DMS79 treated with DMSO at 0.1 percent for 48 hours (cell line): ENCODE results near the gene VEGFD.
"Not testable (repeated sequence)": the region's sequence is repeated elsewhere in the genome, so short reads cannot be mapped to it uniquely, and the experiment has no call there.

ENCODE experiments used
- DNase-seq: peaks from one replicate; lab custom pipeline; 2025; lab: John Stamatoyannopoulos, UW

Gene VEGFD

GRCh38 chrX:15358533-15358932, 25.7 kb downstream of the VEGFD start:
- no peak for DNase-seq

DNA sequence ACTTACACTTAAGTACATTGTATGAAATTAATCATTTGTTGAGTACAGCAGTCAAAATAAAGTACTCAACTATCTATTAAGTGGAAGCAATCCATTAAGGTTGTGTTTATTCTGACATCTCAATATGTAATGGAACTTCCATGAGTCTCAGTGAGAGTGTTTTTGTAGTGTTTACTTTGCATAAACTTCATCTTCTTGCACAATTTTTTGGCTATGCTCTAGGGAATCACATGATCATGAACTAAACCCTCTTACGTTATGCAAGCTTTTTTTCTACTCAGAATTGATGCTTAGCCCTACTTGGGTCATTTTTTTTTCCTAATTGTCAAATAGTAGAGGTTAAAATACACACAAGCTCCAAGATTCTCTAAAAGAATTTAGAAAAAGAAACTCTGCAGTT, 27.8 kb downstream of the VEGFD start:
- peak; percentile 1 for DNase-seq

- DNase-seq: no peak
These were observed 33.8 kb downstream of the VEGFD start for GRCh38 chrX:15350329-15350996.

DNA sequence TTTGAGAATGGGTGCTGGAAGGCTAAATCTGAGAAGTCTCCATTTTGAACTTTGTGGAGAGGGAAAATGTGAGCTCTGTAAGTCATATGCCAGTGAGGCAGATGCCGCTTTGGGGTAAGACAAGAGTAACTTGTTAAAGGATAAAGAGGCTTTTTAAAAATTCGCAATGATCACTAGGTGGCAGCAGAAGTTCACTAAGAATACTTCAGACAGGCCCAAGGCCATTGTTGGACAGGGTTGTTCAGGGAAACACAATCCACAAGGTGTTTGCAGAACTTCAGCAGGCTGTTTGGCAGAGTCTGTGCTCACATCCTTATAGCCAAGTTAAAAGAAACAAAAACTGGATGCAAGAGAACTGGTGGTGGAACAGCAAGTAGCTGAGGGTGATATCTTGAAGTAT, 35.2 kb downstream of the VEGFD start:
- peak; percentile 11 for DNase-seq

- no peak for DNase-seq
These were observed 38.2 kb downstream of the VEGFD start for GRCh38 chrX:15345976-15346375.

DNA sequence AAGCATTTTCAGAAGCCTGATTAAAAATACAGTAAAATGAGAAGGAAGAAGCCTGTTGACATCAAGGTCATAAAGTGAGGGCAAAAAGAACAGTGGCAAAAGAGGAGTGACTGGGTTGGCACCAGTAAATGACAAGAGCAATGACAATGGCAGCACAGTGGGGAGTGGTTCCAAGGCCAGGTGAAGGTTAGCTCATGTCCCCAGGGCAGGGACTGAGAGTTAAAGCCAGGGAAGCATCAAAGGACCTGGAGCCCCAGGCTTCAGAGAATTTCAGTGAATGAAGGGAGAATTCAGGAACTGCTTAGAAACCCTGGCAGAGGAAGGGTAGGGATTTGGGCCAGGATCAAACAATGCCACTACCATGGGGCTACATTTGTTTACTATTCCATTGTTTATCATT, 40.1 kb downstream of the VEGFD start:
- no peak for DNase-seq

- no peak for DNase-seq
These were observed 41.1 kb downstream of the VEGFD start for GRCh38 chrX:15343075-15343476.

GRCh38 chrX:15340867-15341266, 43.3 kb downstream of the VEGFD start:
- DNase-seq: no peak

- peak; percentile 47 for DNase-seq
These were observed 48.2 kb downstream of the VEGFD start for GRCh38 chrX:15336023-15336413.

DNA sequence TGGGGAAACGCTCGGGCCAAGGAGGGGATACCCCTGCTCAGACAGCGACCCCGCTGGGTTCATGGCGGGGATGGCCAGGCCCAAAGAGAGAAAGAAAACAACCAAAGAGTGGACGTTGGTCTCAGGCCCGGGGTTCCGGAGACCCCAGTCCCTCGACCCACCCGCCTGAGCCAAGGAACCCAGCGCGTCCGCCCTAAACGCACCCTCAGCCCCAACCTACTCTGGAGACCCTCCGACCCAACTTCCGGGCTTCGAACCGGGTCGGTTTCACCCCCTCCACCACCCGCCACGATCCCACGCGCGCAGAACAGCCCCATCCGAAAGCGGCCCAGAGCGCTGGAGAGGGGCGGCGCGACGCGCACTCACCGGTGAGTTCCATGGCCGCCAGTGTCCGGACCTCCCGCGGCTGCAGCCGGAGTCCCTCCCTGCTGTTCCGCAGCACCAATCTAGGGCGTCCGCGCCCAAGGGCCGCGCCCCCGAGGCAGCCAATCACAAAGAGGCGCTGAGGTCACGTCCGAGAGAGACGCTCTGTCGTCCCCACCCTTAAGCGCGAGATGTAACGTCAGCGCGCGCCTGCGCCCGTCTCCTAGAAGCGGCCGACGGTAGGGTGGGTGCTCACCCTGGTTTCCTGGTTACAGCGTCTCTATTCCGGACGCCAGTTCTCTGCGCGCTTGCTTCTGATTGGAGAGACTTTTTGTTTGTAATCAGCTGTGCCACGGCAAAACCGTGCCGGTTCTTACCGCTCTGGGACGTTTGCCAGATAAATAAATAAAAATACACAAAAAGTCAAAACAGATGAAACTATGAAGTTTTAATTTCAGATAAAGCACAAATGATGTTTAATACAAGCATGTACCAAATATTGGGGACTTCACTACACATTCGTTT, 48.8 kb downstream of the VEGFD start, which contains the start of gene PIGA:
PIGA (minus strand) TSS at position 389 of the 888 bp plus-strand sequence. CDS start 3,593 bp downstream, outside the sequence.
- peak; percentile 66 for DNase-seq

GRCh38 chrX:15334561-15334960, 49.7 kb downstream of the VEGFD start:
- peak; percentile 4 for DNase-seq

DNA sequence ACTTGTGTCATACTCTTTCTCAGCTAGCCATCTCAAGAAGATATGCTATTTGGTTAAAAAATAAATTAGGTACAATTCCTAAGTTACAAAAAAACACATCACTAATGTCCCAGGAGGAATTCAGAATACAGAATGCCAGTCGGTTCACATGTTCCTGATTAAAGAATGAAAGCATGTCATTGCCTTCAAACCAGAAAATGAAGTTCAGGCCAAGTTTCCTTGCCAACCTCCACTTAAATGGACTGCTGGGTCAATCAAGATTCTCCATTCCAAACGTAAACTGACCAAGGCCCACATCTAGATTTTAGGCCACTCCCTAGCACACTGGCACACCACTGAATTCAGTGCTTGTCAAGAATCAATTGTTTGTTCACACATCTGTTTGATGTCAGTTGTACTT, 55.4 kb downstream of the VEGFD start:
- DNase-seq: no peak

DNA sequence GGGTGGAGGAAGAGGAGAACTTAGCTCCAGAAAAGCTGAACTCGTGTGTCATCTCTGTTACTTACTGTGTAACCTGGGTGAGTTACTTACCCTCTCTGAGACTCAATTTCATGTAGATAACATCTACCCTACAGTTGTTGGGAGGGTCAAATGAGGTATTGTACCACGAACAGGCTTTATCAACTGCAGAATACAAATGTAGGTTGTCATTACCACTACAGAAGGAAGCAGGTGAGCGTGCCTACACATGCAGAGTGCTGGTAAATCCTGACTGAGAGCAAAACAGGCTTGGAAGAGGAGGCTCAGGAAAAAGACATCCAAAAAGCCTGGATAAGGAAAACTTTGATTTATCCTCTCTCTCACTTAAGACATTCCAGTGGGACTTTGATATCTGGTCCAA, 56.1 kb downstream of the VEGFD start:
- no peak for DNase-seq

DNA sequence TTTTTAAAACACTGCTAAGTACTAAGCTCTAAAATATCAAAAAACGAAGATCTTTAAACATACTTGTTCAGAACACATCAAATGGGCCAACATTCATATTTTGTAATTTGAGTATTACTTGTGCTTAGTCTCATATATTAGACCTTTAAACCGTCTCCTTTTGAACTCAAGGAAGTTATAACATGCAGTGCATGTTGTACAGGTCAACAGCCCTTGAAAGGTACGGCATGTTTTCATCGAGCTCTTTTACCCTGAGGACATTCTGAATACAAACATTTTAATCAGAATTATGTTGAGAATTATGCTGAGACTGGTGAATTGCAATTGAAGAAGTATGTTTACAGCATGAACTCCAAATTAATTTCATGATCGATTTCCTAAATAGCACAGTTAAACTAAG, 61.7 kb downstream of the VEGFD start:
- no peak for DNase-seq

GRCh38 chrX:15322072-15322471, 62.1 kb downstream of the VEGFD start:
- DNase-seq: no peak

- no peak for DNase-seq
These were observed 62.8 kb downstream of the VEGFD start for GRCh38 chrX:15321447-15321846.

GRCh38 chrX:15320297-15320696, 63.9 kb downstream of the VEGFD start:
- no peak for DNase-seq

GRCh38 chrX:15319075-15319474, 65.1 kb downstream of the VEGFD start:
- no peak for DNase-seq

- no peak for DNase-seq
These were observed 68.7 kb downstream of the VEGFD start, which contains the start of gene ASB11 for GRCh38 chrX:15315509-15315908. TSS of gene ASB11 (minus strand) at chrX:15315640. CDS start at chrX:15315605, 35 bp downstream.

DNA sequence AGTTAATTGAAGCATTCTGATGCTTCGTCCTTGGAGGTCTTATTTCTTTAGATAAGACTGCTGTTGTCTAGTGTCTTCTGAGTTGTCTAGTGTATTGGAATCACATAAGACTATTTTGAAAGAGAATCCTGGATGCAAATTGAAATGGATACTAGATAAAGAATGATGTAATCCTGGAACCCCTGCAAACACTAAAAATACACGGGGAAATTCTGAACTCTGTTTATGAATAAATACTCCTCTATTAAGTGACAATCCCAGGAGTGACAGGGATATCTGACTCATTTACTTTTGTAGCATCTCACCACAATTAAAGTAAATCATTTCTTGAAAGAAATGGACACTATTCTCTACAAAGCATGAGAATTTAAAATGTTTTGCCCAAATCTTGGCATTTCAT, 69.7 kb downstream of the VEGFD start:
- no peak for DNase-seq

GRCh38 chrX:15311119-15311518, 73.1 kb downstream of the VEGFD start:
- DNase-seq: no peak

- peak; percentile 43 for DNase-seq
These were observed 74.1 kb downstream of the VEGFD start for GRCh38 chrX:15310117-15310516.

- DNase-seq: not testable (repeated sequence)
These were observed 78.3 kb downstream of the VEGFD start for GRCh38 chrX:15305899-15306298.
